HCT116 (cell line): ENCODE results near the gene LYPD6. TPM values are rescaled to one million over a fixed set of nuclear protein-coding genes. Genes with fewer than 3 reads are reported as not detected.

Experiments
- ATAC-seq: fragments of 200-7000 bp; cut with Tn5 transposase; 2 replicates; pipeline ENCODE4 v1.9.1; 2020; ENCODE audit warnings: mild to moderate bottlenecking, moderate library complexity
- BruUV-seq: library from RNA; stranded (reverse); fragments of 400-500 nt; replicated peaks from 2 replicates; lab custom pipeline; 2021; lab: Mats Ljungman, UMichigan
- CTCF ChIA-PET: fragments of 300-600 bp; sonication (Branson Sonifier 250); formaldehyde crosslinking; loops from one replicate; lab custom pipeline; 2021; ENCODE audit warnings: antibody characterized with exemption; lab: Charles Lee
- POLR2A ChIA-PET: fragments of 300-600, 350-600 bp; sonication (Branson Sonifier 250); formaldehyde crosslinking; loops from one replicate; lab custom pipeline; 2021; ENCODE audit warnings: antibody characterized with exemption; lab: Charles Lee
- RAD21 ChIA-PET, 2 experiments: fragments of 300-600 bp; sonication (Branson Sonifier 250); formaldehyde crosslinking; loops; one replicate each; lab custom pipeline; 2023; ENCODE audit warnings: low total read pairs in 2 of 2; ENCODE audit not compliant: uncharacterized antibody in 2 of 2, unreplicated experiment in 2 of 2, low non-redundant PET in 1 of 2; lab: Charles Lee
- DNase-seq: peaks from one replicate; pipeline ENCODE4 v3.0.0-alpha.2; 2010; ENCODE audit warnings: low read depth, low spot score
- H2AFZ ChIP-seq: fragments of 200-600 bp; shearing (Covaris generic), sonication (generic); 2 replicates; pipeline ENCODE4 v1.6.1; 2017; ENCODE audit warnings: low read depth, mixed run types, mixed read lengths, antibody characterized with exemption, low read length; ENCODE audit not compliant: poor library complexity, severe bottlenecking
- H3K27ac ChIP-seq: 2 replicates; pipeline ENCODE4 v1.5.1; 2012; ENCODE audit warnings: low read depth, low read length
- H3K27me3 ChIP-seq: fragments of 200-600 bp; sonication (generic); 2 replicates; pipeline ENCODE4 v1.6.1; 2016; ENCODE audit warnings: mixed run types, low read length, mixed read lengths; ENCODE audit not compliant: insufficient read depth
- H3K36me3 ChIP-seq, 2 experiments: fragments of 200-500 bp in 1 of 2; fragments of 200-600 bp in 1 of 2; sonication (Bioruptor generic) in 1 of 2; sonication (generic) in 1 of 2; 2 replicates each; pipeline versions ENCODE4 v1.5.1 to v1.6.1; 2014 to 2016; ENCODE audit warnings: low read length in 2 of 2, inconsistent platforms in 1 of 2, mixed read lengths in 1 of 2, mixed run types in 1 of 2; ENCODE audit not compliant: insufficient read depth in 2 of 2, control insufficient read depth in 1 of 2
- H3K4me1 ChIP-seq, 2 experiments: fragments of 200-600 bp in 1 of 2; sonication (generic) in 1 of 2; 2 replicates each; pipeline versions ENCODE4 v1.5.1 to v1.6.1; 2012 to 2017; ENCODE audit warnings: low read length in 2 of 2, inconsistent platforms in 1 of 2, mild to moderate bottlenecking in 1 of 2, mixed read lengths in 1 of 2, mixed run types in 1 of 2, moderate library complexity in 1 of 2; ENCODE audit not compliant: insufficient read depth in 2 of 2, control insufficient read depth in 1 of 2
- H3K4me2 ChIP-seq: fragments of 200-600 bp; sonication (generic); 2 replicates; pipeline ENCODE4 v1.6.1; 2017; ENCODE audit warnings: mixed run types, low read length, mixed read lengths
- H3K4me3 ChIP-seq, 2 experiments: fragments of 200-600 bp in 1 of 2; sonication (generic) in 1 of 2; replicated peaks in 1 of 2; 2 replicates each; pipeline ENCODE4 v1.5.1; 2011 to 2016; ENCODE audit warnings: low read length in 2 of 2, control low read depth in 1 of 2, low read depth in 1 of 2, mild to moderate bottlenecking in 1 of 2, mixed read lengths in 1 of 2, mixed run types in 1 of 2
- H3K79me2 ChIP-seq: fragments of 200-600 bp; sonication (generic); 2 replicates; pipeline ENCODE4 v1.6.1; 2017; ENCODE audit warnings: mild to moderate bottlenecking, mixed run types, low read length, moderate library complexity, mixed read lengths; ENCODE audit not compliant: insufficient read depth
- H3K9ac ChIP-seq: fragments of 200-600 bp; sonication (generic); 2 replicates; pipeline ENCODE4 v1.6.1; 2016; ENCODE audit warnings: low read length, mixed read lengths
- H3K9me2 ChIP-seq: fragments of 200-600 bp; sonication (generic), shearing (Covaris generic); 2 replicates; pipeline ENCODE4 v1.6.1; 2017; ENCODE audit warnings: mixed run types, mild to moderate bottlenecking, moderate library complexity; ENCODE audit not compliant: insufficient read depth
- H3K9me3 ChIP-seq, 2 experiments: fragments of 200-500 bp in 1 of 2; fragments of 200-600 bp in 1 of 2; sonication (Bioruptor generic) in 1 of 2; sonication (generic) in 1 of 2; 2 replicates each; pipeline ENCODE4 v1.6.1; 2014 to 2017; ENCODE audit warnings: low read length in 2 of 2, mixed read lengths in 2 of 2, inconsistent platforms in 1 of 2, low read depth in 1 of 2, mild to moderate bottlenecking in 1 of 2, mixed run types in 1 of 2, moderate library complexity in 1 of 2; ENCODE audit not compliant: control insufficient read depth in 1 of 2, insufficient read depth in 1 of 2
- H4K20me1 ChIP-seq: fragments of 200-600 bp; sonication (generic), shearing (Covaris generic); 2 replicates; pipeline ENCODE4 v1.6.1; 2017; ENCODE audit warnings: mixed run types, mild to moderate bottlenecking, moderate library complexity; ENCODE audit not compliant: insufficient read depth
- CBX3 ChIP-seq: IDR thresholded peaks from 2 replicates; pipeline ENCODE4 v1.6.1; 2012; ENCODE audit warnings: low read depth
- CTCF ChIP-seq, 3 experiments: fragments of 200-600 bp in 1 of 3; sonication (generic) in 1 of 3; IDR thresholded peaks in 2 of 3; conservative IDR thresholded peaks in 1 of 3; 2 replicates each; pipeline ENCODE4 v1.5.1; 2012 to 2017; ENCODE audit warnings: low read depth in 2 of 3, low read length in 2 of 3, antibody characterized with exemption in 1 of 3, borderline replicate concordance in 1 of 3, control low read depth in 1 of 3, mild to moderate bottlenecking in 1 of 3, mixed read lengths in 1 of 3, mixed run types in 1 of 3, moderate library complexity in 1 of 3; ENCODE audit not compliant: insufficient read depth in 1 of 3
- ELF1 ChIP-seq: IDR thresholded peaks from 2 replicates; pipeline ENCODE4 v1.6.1; 2012; ENCODE audit warnings: low read depth, borderline replicate concordance
- EZH2 ChIP-seq: fragments of 200-600 bp; sonication (generic); IDR thresholded peaks from 2 replicates; pipeline ENCODE4 v1.6.1; 2017; ENCODE audit warnings: antibody characterized with exemption, mixed run types
- EZH2phosphoT487 ChIP-seq: fragments of 200-600 bp; IDR thresholded peaks from 2 replicates; pipeline ENCODE4 v1.6.1; 2018; ENCODE audit warnings: antibody characterized with exemption, borderline replicate concordance
- FOSL1 ChIP-seq: IDR thresholded peaks from 2 replicates; pipeline ENCODE4 v1.6.1; 2012; ENCODE audit warnings: low read depth
- JUND ChIP-seq: IDR thresholded peaks from 2 replicates; pipeline ENCODE4 v1.6.1; 2012
- MAX ChIP-seq: IDR thresholded peaks from 2 replicates; pipeline ENCODE4 v1.6.1; 2012
- RAD21 ChIP-seq: IDR thresholded peaks from 2 replicates; pipeline ENCODE4 v1.6.1; 2012; ENCODE audit warnings: low read depth, mild to moderate bottlenecking
- SIN3A ChIP-seq: IDR thresholded peaks from 2 replicates; pipeline ENCODE4 v1.6.1; 2012; ENCODE audit warnings: low read depth
- SP1 ChIP-seq: IDR thresholded peaks from 2 replicates; pipeline ENCODE4 v1.6.1; 2012; ENCODE audit warnings: low read depth
- TCF7L2 ChIP-seq: IDR thresholded peaks from 2 replicates; pipeline ENCODE4 v1.7.0; 2011; ENCODE audit warnings: borderline replicate concordance, inconsistent platforms; ENCODE audit not compliant: insufficient read depth, insufficient read length; ENCODE audit errors: extremely low read depth
- ZNF274 ChIP-seq: fragments of 200-500 bp; sonication (Bioruptor generic); IDR thresholded peaks from 2 replicates; pipeline ENCODE4 v1.6.1; 2014; ENCODE audit warnings: mild to moderate bottlenecking, low read depth, low read length, inconsistent platforms
- intact Hi-C: fragments of 100-400 bp; cut with micrococcal nuclease; formaldehyde crosslinking; loops from 2 replicates; pipeline ENCODE4 v1.10.0; 2022
- total RNA-seq: library from RNA; stranded (reverse); gene quantifications from one replicate; pipeline ENCODE4 v1.2.1, GENCODE V29; 2021; ENCODE audit not compliant: unreplicated experiment

The LYPD6 gene
- total RNA-seq, 1 experiment from 2014 or later = 3.0 TPM

- Histone ChIP-seq H3K36me3 (no peaks in the 10 kb centered on the region), H3K9ac (no peak overlapping the region), H3K9me2 (no peaks in the 10 kb centered on the region), H3K79me2 (no peaks in the 10 kb centered on the region), H3K27me3 (peaks cover 4% of the 10 kb centered on the region), H3K9me3 (no peaks in the 10 kb centered on the region), H3K4me3 (no peak overlapping the region), H3K4me2 (no peak overlapping the region), H4K20me1 (no peaks in the 10 kb centered on the region), H2AFZ (no peak overlapping the region), H3K4me1 (no peaks in the 10 kb centered on the region), H3K27ac (no peak overlapping the region)
- no TSS peak for BruUV-seq
- DNase-seq (no peak), ATAC-seq (no peak)
- POLR2A ChIA-PET = no interaction called here
- TF ChIP-seq SIN3A = no peak
- no peak for TF ChIP-seq MAX
- TF ChIP-seq EZH2 = no peak
- TF ChIP-seq EZH2phosphoT487 = no peak
- TF ChIP-seq SP1 = no peak
- CTCF ChIA-PET = no interaction called here
- intact Hi-C loops = no loop called here
- RAD21 ChIA-PET = no interaction called here
These were observed 38.5 kb upstream of the LYPD6 start for GRCh38 chr2:149291881-149292280.

- Histone ChIP-seq H4K20me1 (no peaks in the 10 kb centered on the region), H3K4me2 (no peak overlapping the region), H3K4me1 (no peaks in the 10 kb centered on the region), H3K27me3 (no peaks in the 10 kb centered on the region), H3K36me3 (no peaks in the 10 kb centered on the region), H3K79me2 (no peaks in the 10 kb centered on the region), H3K9ac (no peak overlapping the region), H3K27ac (no peak overlapping the region), H3K4me3 (no peak overlapping the region), H3K9me2 (no peaks in the 10 kb centered on the region), H2AFZ (no peak overlapping the region), H3K9me3 (no peaks in the 10 kb centered on the region)
- RAD21 ChIA-PET = no interaction called here
- DNase-seq (no peak), ATAC-seq (no peak)
- intact Hi-C loops = no loop called here
- no peak for TF ChIP-seq TCF7L2
- TF ChIP-seq FOSL1 = no peak
- TF ChIP-seq ZNF274 = no peak
- no peak for TF ChIP-seq CBX3
- TF ChIP-seq JUND = no peak
- no peak for TF ChIP-seq RAD21
- no peak for TF ChIP-seq ELF1
- TF ChIP-seq CTCF (IDR thresholded peaks at IDR 0.05 in 2 of 3, conservative IDR thresholded peaks at IDR 0.05 in 1 of 3; ENCODE audit: borderline replicate concordance in 1 of 3, insufficient read depth in 1 of 3, low read depth in 2 of 3, low read length in 2 of 3) = no peak
- BruUV-seq = no TSS peak
- CTCF ChIA-PET = no interaction called here
- POLR2A ChIA-PET = no interaction called here
These were observed 34.4 kb upstream of the LYPD6 start for GRCh38 chr2:149296031-149296430.
